HL-60 (cell line): ENCODE results near the gene TLR4.

Experiments
- DNase-seq, 2 experiments: peaks; one replicate each; pipeline ENCODE4 v3.0.0-alpha.2; 2010 to 2020; ENCODE audit warnings: low read depth in 1 of 2, low spot score in 1 of 2
- H3K27ac ChIP-seq: fragments of 250-450 bp; sonication (Bioruptor Pico); replicated peaks from 2 replicates; pipeline ENCODE4 v1.5.1; 2020; ENCODE audit warnings: mild to moderate bottlenecking, moderate library complexity
- H3K27me3 ChIP-seq: fragments of 250-450 bp; sonication (Bioruptor Pico); 2 replicates; pipeline ENCODE4 v1.5.1; 2021; ENCODE audit warnings: mild to moderate bottlenecking, moderate library complexity; ENCODE audit not compliant: insufficient read depth, poor library complexity, severe bottlenecking
- H3K4me3 ChIP-seq: replicated peaks from 2 replicates; pipeline ENCODE4 v1.5.1; 2011; ENCODE audit warnings: mild to moderate bottlenecking, control low read depth, low read length; ENCODE audit not compliant: insufficient read depth
- CTCF ChIP-seq: IDR thresholded peaks from one replicate; pipeline ENCODE4 v1.5.1; 2011; ENCODE audit warnings: low read length, control low read depth, inconsistent platforms; ENCODE audit not compliant: insufficient read depth
- GABPA ChIP-seq: IDR thresholded peaks from 2 replicates; pipeline ENCODE4 v1.6.1; 2012; ENCODE audit warnings: low read depth
- POLR2AphosphoS5 ChIP-seq: IDR thresholded peaks from 2 replicates; pipeline ENCODE4 v1.6.1; 2012; ENCODE audit warnings: low read depth
- REST ChIP-seq: IDR thresholded peaks from 2 replicates; pipeline ENCODE4 v1.6.1; 2012; ENCODE audit warnings: low read depth; ENCODE audit not compliant: insufficient replicate concordance
- SPI1 ChIP-seq: IDR thresholded peaks from 2 replicates; pipeline ENCODE4 v1.6.1; 2012; ENCODE audit warnings: low read depth, mild to moderate bottlenecking, borderline replicate concordance

TLR4 gene

GRCh38 chr9:117715411-117715989, 11.3 kb downstream of the TLR4 start:
- DNase-seq, result no peak
- H3K27ac ChIP-seq, result no peak overlapping the region; the same call in 1 of the 2 replicates
- TF ChIP-seq SPI1, result no peak
- TF ChIP-seq REST, result no peak
- no peak for TF ChIP-seq CTCF
- TF ChIP-seq POLR2AphosphoS5, result no peak
- no peak for TF ChIP-seq GABPA
- no peaks in the 10 kb centered on the region for H3K27me3 ChIP-seq
- no peak overlapping the region for H3K4me3 ChIP-seq

GRCh38 chr9:117718085-117718484, 13.9 kb downstream of the TLR4 start:
- Histone ChIP-seq H3K27me3 (no peaks in the 10 kb centered on the region), H3K4me3 (no peak overlapping the region), H3K27ac (peak overlapping the region; percentile 78)
- peak; percentile 82 to 92 for DNase-seq
- TF ChIP-seq REST, result no peak
- TF ChIP-seq CTCF, result no peak
- no peak for TF ChIP-seq GABPA
- peak; percentile 98 for TF ChIP-seq SPI1
- TF ChIP-seq POLR2AphosphoS5, result peak; percentile 32; the same call in 1 of the 2 replicates

- no peak overlapping the region for H3K4me3 ChIP-seq
Measured at GRCh38 chr9:117718701-117719100, 14.5 kb downstream of the TLR4 start.

More at GRCh38 chr9:117718701-117719100, 14.5 kb downstream of the TLR4 start:
- TF ChIP-seq POLR2AphosphoS5 (no peak), CTCF (no peak), SPI1 (no peak)
- peak overlapping the region; percentile 78 for H3K27ac ChIP-seq
- DNase-seq, result no peak
- H3K27me3 ChIP-seq, result no peaks in the 10 kb centered on the region
